IPS-20b (cell line): ENCODE measurements around the gene CAMK2B.

Source experiments
- H3K27ac ChIP-seq: one replicate; pipeline ENCODE4 v1.5.1; 2013; ENCODE audit warnings: low read length
- H3K27me3 ChIP-seq: 2 replicates; pipeline ENCODE4 v1.6.1; 2013; ENCODE audit warnings: mild to moderate bottlenecking, low read length, inconsistent platforms; ENCODE audit not compliant: insufficient read depth
- H3K36me3 ChIP-seq: 2 replicates; pipeline ENCODE4 v1.6.1; 2013; ENCODE audit warnings: low read depth, mild to moderate bottlenecking, inconsistent platforms, low read length, moderate library complexity; ENCODE audit not compliant: insufficient read depth
- H3K4me1 ChIP-seq: 2 replicates; pipeline ENCODE4 v1.6.1; 2013; ENCODE audit warnings: mild to moderate bottlenecking, control low read depth, inconsistent platforms, low read length, moderate library complexity; ENCODE audit not compliant: insufficient read depth
- H3K4me3 ChIP-seq: 2 replicates; pipeline ENCODE4 v1.5.1; 2013; ENCODE audit warnings: mild to moderate bottlenecking, low read length, inconsistent platforms
- H3K9ac ChIP-seq: 2 replicates; pipeline ENCODE4 v1.6.1; 2013; ENCODE audit warnings: low read depth, mild to moderate bottlenecking, inconsistent platforms, low read length, moderate library complexity
- H3K9me3 ChIP-seq: 2 replicates; pipeline ENCODE4 v1.6.1; 2013; ENCODE audit warnings: mild to moderate bottlenecking, low read depth, low read length, inconsistent platforms; ENCODE audit not compliant: insufficient read depth

CAMK2B gene

GRCh38 chr7:44238116-44238695 lies 87.2 kb downstream of the CAMK2B start:
- Histone ChIP-seq H3K27ac (no peak overlapping the region), H3K36me3 (no peaks in the 10 kb centered on the region), H3K4me3 (no peak overlapping the region), H3K4me1 (no peaks in the 10 kb centered on the region), H3K9ac (no peak overlapping the region), H3K27me3 (no peaks in the 10 kb centered on the region), H3K9me3 (no peaks in the 10 kb centered on the region)

GRCh38 chr7:44237696-44238095 lies 87.7 kb downstream of the CAMK2B start:
- no peaks in the 10 kb centered on the region for H3K36me3 ChIP-seq
- H3K9ac ChIP-seq = no peak overlapping the region
- no peaks in the 10 kb centered on the region for H3K27me3 ChIP-seq
- no peak overlapping the region for H3K27ac ChIP-seq
- H3K9me3 ChIP-seq = no peaks in the 10 kb centered on the region
- no peaks in the 10 kb centered on the region for H3K4me1 ChIP-seq
- no peak overlapping the region for H3K4me3 ChIP-seq

- H3K4me3 ChIP-seq = no peak overlapping the region
- H3K4me1 ChIP-seq = no peaks in the 10 kb centered on the region
- no peaks in the 10 kb centered on the region for H3K9me3 ChIP-seq
- H3K27ac ChIP-seq = no peak overlapping the region
- H3K9ac ChIP-seq = no peak overlapping the region
- no peaks in the 10 kb centered on the region for H3K36me3 ChIP-seq
- no peaks in the 10 kb centered on the region for H3K27me3 ChIP-seq
These were observed 89.1 kb downstream of the CAMK2B start for GRCh38 chr7:44236333-44236728.

- Histone ChIP-seq H3K9ac (no peak overlapping the region), H3K4me1 (no peaks in the 10 kb centered on the region), H3K4me3 (no peak overlapping the region), H3K27me3 (no peaks in the 10 kb centered on the region), H3K27ac (no peak overlapping the region), H3K36me3 (no peaks in the 10 kb centered on the region), H3K9me3 (no peaks in the 10 kb centered on the region)
These were observed 89.6 kb downstream of the CAMK2B start for GRCh38 chr7:44235582-44236332.

GRCh38 chr7:44235066-44235465 lies 90.3 kb downstream of the CAMK2B start:
- H3K9ac ChIP-seq = no peak overlapping the region
- no peaks in the 10 kb centered on the region for H3K27me3 ChIP-seq
- no peak overlapping the region for H3K27ac ChIP-seq
- H3K36me3 ChIP-seq = no peaks in the 10 kb centered on the region
- H3K4me1 ChIP-seq = no peaks in the 10 kb centered on the region
- H3K4me3 ChIP-seq = no peak overlapping the region
- H3K9me3 ChIP-seq = no peaks in the 10 kb centered on the region

- no peaks in the 10 kb centered on the region for H3K9me3 ChIP-seq
- no peak overlapping the region for H3K4me3 ChIP-seq
- no peaks in the 10 kb centered on the region for H3K4me1 ChIP-seq
- no peak overlapping the region for H3K27ac ChIP-seq
- H3K27me3 ChIP-seq = no peaks in the 10 kb centered on the region
- H3K9ac ChIP-seq = no peak overlapping the region
- H3K36me3 ChIP-seq = no peaks in the 10 kb centered on the region
These were observed 92.3 kb downstream of the CAMK2B start for GRCh38 chr7:44232901-44233715.

GRCh38 chr7:44232396-44232795 lies 93.0 kb downstream of the CAMK2B start:
- no peaks in the 10 kb centered on the region for H3K4me1 ChIP-seq
- no peaks in the 10 kb centered on the region for H3K9me3 ChIP-seq
- H3K27me3 ChIP-seq = no peaks in the 10 kb centered on the region
- no peak overlapping the region for H3K27ac ChIP-seq
- no peak overlapping the region for H3K9ac ChIP-seq
- H3K36me3 ChIP-seq = no peaks in the 10 kb centered on the region
- no peak overlapping the region for H3K4me3 ChIP-seq

- no peaks in the 10 kb centered on the region for H3K9me3 ChIP-seq
- no peaks in the 10 kb centered on the region for H3K36me3 ChIP-seq
- H3K4me1 ChIP-seq = no peaks in the 10 kb centered on the region
- H3K4me3 ChIP-seq = no peak overlapping the region
- H3K9ac ChIP-seq = no peak overlapping the region
- H3K27me3 ChIP-seq = no peaks in the 10 kb centered on the region
- H3K27ac ChIP-seq = no peak overlapping the region
These were observed 94.3 kb downstream of the CAMK2B start for GRCh38 chr7:44231088-44231487.

- Histone ChIP-seq H3K9ac (no peak overlapping the region), H3K27ac (no peak overlapping the region), H3K36me3 (no peaks in the 10 kb centered on the region), H3K4me3 (no peak overlapping the region), H3K9me3 (no peaks in the 10 kb centered on the region), H3K4me1 (no peaks in the 10 kb centered on the region), H3K27me3 (no peaks in the 10 kb centered on the region)
These were observed 95.1 kb downstream of the CAMK2B start for GRCh38 chr7:44230286-44230685.

GRCh38 chr7:44229546-44230105 lies 95.8 kb downstream of the CAMK2B start:
- no peaks in the 10 kb centered on the region for H3K27me3 ChIP-seq
- H3K27ac ChIP-seq = no peak overlapping the region
- H3K4me3 ChIP-seq = no peak overlapping the region
- no peaks in the 10 kb centered on the region for H3K9me3 ChIP-seq
- no peaks in the 10 kb centered on the region for H3K4me1 ChIP-seq
- no peak overlapping the region for H3K9ac ChIP-seq
- H3K36me3 ChIP-seq = no peaks in the 10 kb centered on the region

- no peak overlapping the region for H3K27ac ChIP-seq
- H3K4me1 ChIP-seq = peaks cover 2% of the 10 kb centered on the region; the same call in 1 of the 2 replicates
- H3K27me3 ChIP-seq = no peaks in the 10 kb centered on the region
- no peaks in the 10 kb centered on the region for H3K36me3 ChIP-seq
- H3K4me3 ChIP-seq = no peak overlapping the region
- H3K9me3 ChIP-seq = no peaks in the 10 kb centered on the region
- no peak overlapping the region for H3K9ac ChIP-seq
These were observed 96.6 kb downstream of the CAMK2B start for GRCh38 chr7:44228571-44229350.
